B cell (primary cell): ENCODE measurements around the gene MNT.

ENCODE experiments used
- EZH2 ChIP-seq: IDR thresholded peaks from 2 replicates; pipeline ENCODE4 v1.6.1; 2012; ENCODE audit warnings: borderline replicate concordance, low read depth, mild to moderate bottlenecking, moderate library complexity, low read length; ENCODE audit not compliant: insufficient read depth, poor library complexity, severe bottlenecking
- TF ChIP-seq, protein P1 (sequence below): fragments of 200-600 bp; IDR thresholded peaks from one replicate; pipeline ENCODE4 v1.8.0; 2022; ENCODE audit warnings: antibody characterized with exemption, mild to moderate bottlenecking

DNA sequence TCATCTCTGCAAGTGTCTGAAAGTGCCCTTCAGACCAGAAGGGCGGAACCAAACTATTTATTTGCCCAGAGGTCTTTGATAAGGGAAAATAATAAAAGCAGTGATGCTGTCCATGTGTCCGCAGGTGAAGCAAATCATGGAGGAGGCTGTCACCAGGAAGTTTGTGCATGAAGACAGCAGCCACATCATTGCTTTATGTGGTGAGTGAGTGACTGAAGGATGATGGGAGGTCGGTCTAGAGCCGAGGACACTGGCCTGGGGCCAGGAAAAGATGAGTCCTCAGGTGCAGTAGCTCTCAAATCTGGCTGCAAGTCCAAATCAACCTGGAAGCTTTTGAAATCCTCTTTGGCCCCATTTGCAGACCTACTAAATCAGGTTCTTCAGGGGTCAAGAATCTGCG, 57.4 kb downstream of the MNT start:
- TF ChIP-seq, protein P1, sequence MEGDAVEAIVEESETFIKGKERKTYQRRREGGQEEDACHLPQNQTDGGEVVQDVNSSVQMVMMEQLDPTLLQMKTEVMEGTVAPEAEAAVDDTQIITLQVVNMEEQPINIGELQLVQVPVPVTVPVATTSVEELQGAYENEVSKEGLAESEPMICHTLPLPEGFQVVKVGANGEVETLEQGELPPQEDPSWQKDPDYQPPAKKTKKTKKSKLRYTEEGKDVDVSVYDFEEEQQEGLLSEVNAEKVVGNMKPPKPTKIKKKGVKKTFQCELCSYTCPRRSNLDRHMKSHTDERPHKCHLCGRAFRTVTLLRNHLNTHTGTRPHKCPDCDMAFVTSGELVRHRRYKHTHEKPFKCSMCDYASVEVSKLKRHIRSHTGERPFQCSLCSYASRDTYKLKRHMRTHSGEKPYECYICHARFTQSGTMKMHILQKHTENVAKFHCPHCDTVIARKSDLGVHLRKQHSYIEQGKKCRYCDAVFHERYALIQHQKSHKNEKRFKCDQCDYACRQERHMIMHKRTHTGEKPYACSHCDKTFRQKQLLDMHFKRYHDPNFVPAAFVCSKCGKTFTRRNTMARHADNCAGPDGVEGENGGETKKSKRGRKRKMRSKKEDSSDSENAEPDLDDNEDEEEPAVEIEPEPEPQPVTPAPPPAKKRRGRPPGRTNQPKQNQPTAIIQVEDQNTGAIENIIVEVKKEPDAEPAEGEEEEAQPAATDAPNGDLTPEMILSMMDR = no peak
- no peak for TF ChIP-seq EZH2
